IMR-90 (cell line): ENCODE data around the gene PRKCE.

Source experiments
- BHLHE40 ChIP-seq: fragments of 150-350 bp; IDR thresholded peaks from 2 replicates; pipeline ENCODE4 v1.6.1; 2016; ENCODE audit warnings: mild to moderate bottlenecking, low read depth, low read length
- CEBPB ChIP-seq: IDR thresholded peaks from 2 replicates; pipeline ENCODE4 v1.6.1; 2012; ENCODE audit warnings: low read depth, low read length, improper control_type of control experiment
- ELK1 ChIP-seq: fragments of 150-350 bp; IDR thresholded peaks from 2 replicates; pipeline ENCODE4 v1.6.1; 2016; ENCODE audit warnings: low read depth, mild to moderate bottlenecking, low read length, moderate library complexity, borderline replicate concordance
- MAFK ChIP-seq: IDR thresholded peaks from 2 replicates; pipeline ENCODE4 v1.6.1; 2012; ENCODE audit warnings: low read depth, low read length, improper control_type of control experiment
- POLR2A ChIP-seq: IDR thresholded peaks from 2 replicates; pipeline ENCODE4 v1.6.1; 2012; ENCODE audit warnings: mild to moderate bottlenecking, low read depth, low read length
- RFX5 ChIP-seq: IDR thresholded peaks from 2 replicates; pipeline ENCODE4 v1.8.0; 2012; ENCODE audit warnings: low read depth, mild to moderate bottlenecking, low read length, moderate library complexity
- SMC3 ChIP-seq: fragments of 150-350 bp; IDR thresholded peaks from 2 replicates; pipeline ENCODE4 v1.6.1; 2016; ENCODE audit warnings: low read depth, mild to moderate bottlenecking, antibody characterized with exemption, low read length, moderate library complexity
- TF ChIP-seq, protein P1 (sequence below): conservative IDR thresholded peaks from 2 replicates; pipeline ENCODE4 v1.5.1; 2012; ENCODE audit warnings: mild to moderate bottlenecking, low read depth, low read length, improper control_type of control experiment

- TF ChIP-seq, protein P1, sequence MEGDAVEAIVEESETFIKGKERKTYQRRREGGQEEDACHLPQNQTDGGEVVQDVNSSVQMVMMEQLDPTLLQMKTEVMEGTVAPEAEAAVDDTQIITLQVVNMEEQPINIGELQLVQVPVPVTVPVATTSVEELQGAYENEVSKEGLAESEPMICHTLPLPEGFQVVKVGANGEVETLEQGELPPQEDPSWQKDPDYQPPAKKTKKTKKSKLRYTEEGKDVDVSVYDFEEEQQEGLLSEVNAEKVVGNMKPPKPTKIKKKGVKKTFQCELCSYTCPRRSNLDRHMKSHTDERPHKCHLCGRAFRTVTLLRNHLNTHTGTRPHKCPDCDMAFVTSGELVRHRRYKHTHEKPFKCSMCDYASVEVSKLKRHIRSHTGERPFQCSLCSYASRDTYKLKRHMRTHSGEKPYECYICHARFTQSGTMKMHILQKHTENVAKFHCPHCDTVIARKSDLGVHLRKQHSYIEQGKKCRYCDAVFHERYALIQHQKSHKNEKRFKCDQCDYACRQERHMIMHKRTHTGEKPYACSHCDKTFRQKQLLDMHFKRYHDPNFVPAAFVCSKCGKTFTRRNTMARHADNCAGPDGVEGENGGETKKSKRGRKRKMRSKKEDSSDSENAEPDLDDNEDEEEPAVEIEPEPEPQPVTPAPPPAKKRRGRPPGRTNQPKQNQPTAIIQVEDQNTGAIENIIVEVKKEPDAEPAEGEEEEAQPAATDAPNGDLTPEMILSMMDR: no peak
- TF ChIP-seq POLR2A (no peak), ELK1 (no peak), SMC3 (no peak), MAFK (peak; percentile 65), RFX5 (no peak), BHLHE40 (no peak), CEBPB (no peak)
Measured at GRCh38 chr2:46075848-46076247, 424.4 kb downstream of the PRKCE start.
